CD4-positive, alpha-beta T cell treated with Interleukin-15 for 1 hour (primary cell): ENCODE results near the gene MTREX.
"Not testable (repeated sequence)": the region's sequence is repeated elsewhere in the genome, so short reads cannot be mapped to it uniquely, and the experiment has no call there.

Experiments
- DNase-seq: peaks from one replicate; pipeline ENCODE4 v3.0.0-alpha.2; 2020

The MTREX gene

DNA sequence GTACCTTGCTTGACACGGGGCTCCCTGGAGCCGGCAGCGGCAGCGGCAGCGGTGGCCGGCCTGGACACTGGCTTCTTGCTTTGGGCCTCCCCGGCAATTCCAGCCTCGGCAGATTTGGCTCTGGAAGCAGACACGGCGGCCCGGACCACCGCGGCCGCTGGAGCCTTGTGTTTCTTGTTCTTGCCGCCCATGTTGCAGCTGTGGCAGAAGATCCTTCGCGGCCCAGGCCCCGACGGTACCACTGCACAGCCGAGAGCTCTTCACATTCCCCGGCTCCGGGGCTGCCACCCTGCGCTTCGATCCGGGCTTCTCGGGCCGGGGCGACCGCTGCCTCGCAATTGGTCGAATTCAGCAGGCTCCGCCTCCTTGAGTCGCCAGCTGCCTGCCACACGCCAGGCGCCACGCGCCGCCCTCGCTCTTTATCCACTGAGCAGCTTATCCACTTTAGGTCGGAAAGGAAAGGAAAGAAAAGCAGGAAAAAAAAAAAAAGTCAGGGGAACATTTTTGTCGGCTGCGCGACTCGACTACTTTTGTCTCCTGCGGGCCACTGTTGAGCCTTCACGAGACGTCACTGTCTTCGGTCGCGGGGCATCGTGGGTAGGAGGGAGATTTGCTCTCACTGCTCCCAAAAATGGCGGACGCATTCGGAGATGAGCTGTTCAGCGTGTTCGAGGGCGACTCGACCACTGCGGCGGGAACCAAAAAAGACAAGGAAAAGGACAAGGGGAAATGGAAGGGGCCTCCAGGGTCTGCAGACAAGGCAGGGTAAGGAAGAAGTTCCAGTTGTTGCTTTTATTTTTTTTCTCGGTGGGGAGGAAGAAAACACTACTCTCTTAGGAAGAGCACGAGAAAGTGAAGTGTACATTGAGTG is at the start of gene MTREX, which contains the start of gene DHX29:
Gene MTREX, plus strand, starts transcription at position 607 of the 871 bp plus-strand sequence. Its CDS starts 25 bp downstream, at position 632.
Gene DHX29, minus strand, starts transcription at position 312 of the 871 bp plus-strand sequence. Its CDS starts 121 bp downstream, at position 191.
- DNase-seq = peak; percentile 87

DNA sequence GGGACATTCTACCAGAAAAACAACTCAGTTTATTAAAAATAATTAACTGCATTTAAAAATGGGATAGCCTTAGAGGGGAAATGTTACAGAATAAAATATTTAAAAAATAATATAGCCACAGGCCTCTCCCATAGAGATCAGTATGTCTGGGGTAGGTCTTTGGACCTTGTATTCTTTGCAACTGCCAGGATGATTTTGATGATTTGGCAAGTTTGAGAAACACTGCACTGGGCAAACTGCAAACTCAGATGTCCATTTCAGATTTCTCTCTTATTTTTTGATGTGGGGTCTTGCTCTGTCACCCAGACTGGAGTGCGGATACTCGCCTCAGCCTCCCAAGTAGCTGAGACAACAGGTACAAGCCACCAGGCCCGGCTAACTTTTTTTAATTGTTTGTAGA is 49.5 kb upstream of the MTREX start:
- no peak for DNase-seq

DNA sequence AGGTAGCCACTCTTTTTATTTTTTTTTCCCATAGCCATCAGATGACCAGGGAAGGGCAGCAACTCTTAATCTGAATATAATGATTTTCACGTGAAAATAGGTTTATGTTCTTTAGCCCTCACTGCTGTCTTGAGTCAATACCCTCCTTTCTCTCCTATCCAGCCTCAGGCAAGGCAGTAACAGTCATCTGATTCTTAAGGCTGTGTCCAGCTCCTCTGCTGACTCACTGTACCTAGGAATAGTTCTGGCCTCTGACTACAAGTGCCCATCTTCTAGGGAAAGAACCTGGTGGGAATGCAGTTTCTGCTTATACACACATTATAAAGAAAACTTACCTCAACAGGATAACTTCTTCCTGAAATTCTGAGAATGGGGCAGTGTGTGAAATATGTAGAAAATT is 31.0 kb upstream of the MTREX start:
- DNase-seq = no peak

DNA sequence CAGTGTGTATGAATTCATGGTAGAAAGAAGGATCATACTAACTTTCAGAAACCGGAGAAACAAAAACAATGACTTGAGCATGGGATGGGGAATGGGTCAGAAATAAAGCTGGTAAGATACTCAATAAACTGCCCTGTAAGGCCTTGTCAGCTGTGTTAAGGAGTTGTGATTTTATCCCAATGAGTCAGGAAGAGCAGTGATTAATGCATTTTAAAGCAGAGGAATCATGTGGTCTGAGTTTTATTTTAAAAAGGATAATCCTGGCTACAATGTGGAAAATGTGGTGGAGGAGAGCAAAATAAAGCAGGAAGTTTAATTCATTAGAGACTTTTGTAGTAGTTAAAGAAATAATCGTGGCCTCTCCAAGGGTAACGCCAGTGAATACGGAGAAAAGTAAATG is 29.0 kb upstream of the MTREX start:
- no peak for DNase-seq

DNA sequence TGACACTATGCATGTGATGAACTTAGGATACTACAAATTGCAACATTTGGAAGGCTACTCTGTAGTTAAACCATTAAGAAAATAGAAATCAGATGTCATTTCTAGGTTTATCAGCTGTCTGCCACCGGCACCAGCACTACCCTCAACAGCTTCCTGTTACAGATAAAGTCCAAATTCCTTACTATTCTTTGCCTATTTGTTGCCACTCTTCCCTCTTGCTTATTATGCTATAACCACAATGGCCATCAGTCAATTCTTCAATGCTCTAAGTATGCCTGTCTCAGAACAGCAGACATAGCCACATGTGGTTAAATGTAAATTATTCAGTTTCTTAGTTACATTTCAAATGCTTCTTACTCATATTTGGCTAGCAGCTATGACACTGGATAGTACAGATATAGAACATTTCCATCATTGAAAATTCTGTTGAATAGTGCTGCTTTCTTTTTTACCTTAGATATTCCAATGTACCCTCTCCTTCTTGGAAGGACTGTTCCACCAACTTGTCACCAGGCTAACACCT is 21.3 kb upstream of the MTREX start:
- no peak for DNase-seq

DNA sequence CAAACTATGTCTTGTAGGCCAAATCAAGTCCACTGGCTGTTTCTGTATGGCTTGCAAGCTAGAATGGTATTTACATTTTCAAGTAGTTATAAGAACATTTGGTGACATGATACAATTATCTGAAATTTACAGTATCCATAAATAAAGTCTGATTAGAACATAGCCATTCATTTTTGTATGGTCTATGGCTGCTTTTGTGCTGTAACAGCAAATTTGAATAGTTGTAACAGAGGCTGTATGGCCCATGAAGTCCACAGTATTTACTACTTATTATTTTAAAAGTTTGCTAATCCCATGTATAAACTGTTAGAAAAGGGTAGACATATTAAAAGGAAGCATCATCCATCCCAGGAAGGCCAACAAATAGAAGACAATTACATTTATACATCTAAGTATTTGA is 18.0 kb upstream of the MTREX start:
- no peak for DNase-seq

DNA sequence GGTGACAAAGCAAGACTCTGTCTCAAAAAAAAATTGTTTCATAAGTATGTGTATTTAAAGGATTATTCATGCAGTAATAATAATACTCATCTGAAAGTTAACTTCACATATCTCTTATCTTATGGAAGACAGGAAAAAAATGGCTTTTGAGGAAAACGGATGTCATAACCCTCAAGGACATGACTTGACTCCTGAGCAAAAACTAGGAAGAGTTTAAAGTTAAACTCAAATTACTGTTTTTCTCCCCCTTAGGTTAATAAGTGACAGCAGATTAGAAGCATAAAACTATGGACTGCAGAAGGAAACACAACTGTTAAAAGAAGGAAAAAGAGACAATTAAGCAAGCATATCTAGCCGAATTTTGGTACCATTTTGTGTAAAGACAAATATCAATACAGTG is 16.8 kb upstream of the MTREX start:
- no peak for DNase-seq

DNA sequence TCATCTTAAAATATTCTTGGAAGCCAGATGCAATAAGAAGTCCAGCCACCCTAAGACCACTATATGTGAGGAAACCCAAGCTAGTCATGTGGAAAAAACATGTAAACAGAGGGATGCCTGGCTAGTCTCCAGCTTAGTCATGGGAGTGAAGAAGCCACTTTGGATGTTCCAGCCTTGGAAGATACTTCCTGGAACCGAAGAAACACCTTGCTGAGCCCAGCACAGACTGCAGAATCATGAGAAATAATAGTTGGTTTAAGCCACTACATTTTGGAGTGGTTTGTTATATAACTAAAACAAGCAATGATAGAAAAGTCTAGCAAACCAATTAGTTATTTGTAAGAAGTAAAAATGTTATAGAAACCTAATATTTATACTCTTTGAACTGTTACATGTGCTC is 12.9 kb upstream of the MTREX start:
- no peak for DNase-seq

DNA sequence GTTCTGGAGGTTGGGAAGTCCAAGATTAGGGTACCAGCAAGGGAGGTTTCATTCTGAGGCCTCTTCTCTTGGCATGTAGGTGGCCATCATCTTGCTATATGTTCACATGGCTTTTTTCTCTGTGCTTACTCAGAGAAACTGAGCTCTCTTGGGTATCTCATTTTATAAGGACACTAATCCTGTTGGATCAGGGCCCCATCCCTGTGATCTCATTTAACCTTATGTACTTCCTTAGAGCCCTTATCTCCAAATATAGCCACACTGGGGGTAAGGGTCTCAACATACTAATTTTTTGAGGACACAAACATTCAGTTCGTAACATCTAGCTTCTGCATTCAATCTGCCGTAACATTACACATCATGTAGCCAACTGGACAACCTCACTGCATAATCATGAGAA is 6.9 kb upstream of the MTREX start:
- no peak for DNase-seq

DNA sequence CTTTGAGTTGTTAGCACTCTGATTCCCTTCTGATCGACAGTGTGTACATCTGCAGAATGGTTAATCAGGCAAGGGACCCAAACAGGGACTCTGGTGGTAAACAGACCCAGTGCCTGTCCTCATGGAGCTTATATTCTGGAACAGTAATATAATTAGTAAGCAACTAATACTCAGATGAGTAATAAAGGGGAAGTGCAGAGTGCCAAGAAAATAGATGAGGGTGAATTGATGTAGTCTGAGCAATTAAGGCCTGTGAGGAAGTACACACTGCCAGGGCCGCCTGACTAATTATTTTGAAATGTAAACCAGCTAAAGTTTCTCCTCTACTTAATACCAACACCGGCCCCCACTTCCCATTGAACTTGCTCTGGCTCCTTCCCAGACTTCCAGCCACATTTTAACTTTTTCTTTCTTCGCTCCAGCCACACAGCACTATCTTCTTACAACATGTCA is 4.5 kb upstream of the MTREX start:
- DNase-seq = peak; percentile 17

DNA sequence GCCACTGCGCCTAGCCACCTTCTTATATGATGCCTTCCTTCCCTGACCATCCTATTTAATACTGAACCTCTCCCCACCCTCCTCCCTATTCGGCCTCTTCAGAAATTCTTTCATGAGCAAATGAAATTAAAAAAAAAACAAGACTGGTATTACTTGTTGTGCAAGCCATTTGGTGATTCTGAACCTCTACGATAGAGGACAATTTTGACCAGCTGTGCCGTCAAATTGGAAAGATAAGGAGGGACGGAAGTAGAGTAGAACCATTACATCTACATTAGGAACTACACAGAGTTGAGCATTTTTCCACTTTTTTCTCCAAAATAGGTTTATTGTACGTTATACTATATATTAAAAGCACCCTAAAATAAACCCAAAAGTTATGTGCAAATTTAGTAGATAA is 3.2 kb upstream of the MTREX start:
- no peak for DNase-seq

DNA sequence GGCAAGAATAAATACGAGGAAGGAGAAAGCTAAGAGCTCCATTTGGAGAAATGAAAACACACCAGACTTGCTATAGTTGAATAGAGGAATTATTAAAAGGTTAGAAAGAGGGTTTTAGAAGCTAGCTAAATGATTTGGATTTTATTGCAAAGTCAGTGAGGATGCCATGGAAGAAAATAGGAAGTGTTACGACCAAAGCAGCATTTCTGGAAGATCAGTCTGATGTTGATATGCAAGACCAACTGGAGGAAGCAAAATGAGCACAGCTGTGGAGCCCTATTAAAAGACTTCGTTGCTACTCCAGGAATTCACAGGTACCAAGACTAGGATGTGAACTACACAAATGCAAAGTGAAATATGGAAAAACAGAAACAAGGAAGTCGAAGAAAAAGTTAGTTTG is 2.4 kb upstream of the MTREX start:
- DNase-seq = no peak

DNA sequence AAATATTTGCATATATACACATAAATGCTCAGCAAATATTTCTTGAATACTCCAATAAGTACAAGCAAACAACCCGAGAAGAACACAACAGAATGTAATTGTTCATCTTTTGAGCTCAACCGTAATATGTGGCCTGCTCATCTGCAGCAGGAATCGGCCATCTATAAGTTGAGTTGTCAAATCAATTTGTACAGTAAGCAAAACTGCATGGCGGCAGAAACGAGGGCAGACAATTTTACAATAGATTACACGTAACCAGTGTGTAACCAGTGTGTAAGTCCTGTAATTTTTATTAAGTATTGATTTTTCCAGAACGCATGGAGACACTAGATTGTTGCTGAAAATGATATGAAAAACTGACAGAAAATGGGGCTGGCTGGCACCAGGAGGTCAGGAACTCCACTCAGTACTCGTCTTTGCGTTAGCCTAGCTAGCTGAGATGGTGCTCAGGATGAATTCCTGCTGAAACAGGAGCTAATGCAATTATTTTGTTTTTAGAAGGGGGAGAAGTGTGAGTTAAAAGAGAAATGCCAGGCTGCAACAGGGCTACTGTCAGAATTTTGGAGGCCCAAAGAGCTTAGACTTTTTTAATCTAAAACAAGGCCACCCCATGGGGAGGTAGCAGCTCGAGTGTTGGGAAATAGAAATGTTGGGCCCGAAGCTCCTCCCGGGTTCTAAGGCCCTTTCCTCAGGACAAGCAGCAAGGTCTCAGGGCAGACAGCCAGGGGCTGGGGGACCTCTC is 977 bp upstream of the MTREX start:
- DNase-seq = no peak

DNA sequence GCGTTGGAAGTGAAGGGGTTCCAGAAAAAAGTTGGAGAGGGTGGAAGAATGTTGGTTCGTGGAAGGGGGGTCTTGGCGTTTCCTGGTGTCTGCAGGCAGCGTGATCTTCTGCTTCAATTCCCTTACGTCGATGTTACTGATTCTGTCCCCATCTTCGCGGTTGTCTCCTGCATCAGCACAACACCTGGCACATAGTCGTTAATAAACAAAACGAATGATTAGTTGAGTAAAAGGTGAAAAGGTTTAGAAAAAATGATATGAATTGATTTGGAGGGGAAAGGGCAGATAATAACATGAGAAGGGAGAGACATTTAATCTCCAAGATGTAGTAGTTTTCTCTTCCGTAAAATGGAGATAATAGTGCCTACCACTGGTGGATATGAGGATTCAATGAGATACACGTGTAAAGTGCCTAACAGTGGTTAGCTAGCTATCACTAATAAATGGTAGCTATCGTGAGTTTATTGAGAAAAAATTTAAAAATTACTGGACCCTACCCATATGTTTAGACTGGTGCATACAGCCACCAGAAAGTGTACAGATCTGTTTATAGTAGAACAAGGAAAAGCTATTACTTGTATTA is 556 bp downstream of the MTREX start:
- no peak for DNase-seq

DNA sequence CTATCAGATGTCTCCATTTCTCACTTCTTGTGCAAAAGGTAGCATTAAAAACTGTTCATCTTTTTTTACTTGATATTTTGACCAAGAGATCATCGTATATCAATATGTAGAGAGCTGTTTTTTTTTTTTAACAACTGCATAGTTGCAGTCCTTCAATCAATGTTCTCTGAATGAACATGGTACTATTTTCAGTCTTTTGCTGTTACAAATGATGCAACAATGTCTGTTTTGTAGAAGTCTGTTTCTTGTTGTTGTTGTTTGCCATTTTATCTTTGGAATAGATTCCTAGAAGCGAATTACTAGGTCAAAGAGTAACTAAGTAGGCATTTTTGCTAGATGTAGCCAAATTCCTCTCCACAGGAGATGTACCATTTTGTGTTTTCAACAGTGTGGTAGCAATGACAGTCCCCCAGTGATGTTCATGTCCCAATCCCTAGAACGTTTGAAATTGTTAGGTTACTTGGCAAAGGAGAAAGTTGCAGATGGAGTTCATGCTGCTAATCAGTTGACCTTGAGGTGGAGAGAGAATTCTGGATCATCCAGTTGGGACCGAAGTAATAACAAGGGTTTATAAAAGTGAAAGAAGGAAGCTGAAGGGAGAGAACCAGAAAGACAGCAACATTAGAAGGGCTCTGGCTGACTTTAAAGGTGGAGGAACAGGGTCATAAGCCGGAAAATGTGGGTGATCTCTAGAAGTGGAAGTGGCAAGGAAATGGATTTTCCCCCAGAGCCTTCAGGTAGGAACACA is 6.3 kb downstream of the MTREX start:
- DNase-seq = no peak

DNA sequence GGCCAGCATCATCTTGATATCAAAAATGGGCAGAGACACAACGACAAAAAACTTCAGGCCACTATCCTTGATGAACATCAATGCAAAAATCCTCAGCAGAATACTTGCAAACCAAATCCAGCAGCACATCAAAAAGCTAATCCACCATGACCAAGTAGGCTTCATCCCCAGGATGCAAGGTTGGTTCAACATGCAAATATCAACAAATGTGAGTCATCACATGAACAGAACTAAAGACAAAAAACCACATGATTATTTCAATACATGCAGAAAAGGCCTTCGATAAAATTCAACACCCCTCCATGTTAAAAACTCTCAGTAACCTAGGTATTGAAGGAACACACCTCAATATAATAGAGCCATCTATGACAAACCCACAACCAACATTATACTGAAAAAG is 8.5 kb downstream of the MTREX start:
- DNase-seq = no peak

DNA sequence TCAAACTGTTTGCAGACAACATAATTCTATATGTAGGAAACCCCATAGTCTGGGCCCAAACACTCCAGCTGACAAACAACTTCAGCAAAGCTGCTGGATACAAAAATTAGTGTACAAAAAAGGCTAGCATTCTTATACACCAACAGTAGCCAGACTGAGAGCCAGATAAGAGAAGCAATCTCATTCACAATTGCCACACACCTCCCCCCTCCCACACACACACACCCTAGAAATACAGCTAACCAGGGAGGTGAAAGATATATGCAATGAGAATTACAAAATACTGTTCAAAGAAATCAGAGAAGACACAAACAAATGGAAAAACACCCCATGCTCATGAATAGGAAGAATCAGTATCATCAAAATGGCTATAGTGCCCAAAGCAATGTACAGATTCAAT is 9.0 kb downstream of the MTREX start:
- no peak for DNase-seq

DNA sequence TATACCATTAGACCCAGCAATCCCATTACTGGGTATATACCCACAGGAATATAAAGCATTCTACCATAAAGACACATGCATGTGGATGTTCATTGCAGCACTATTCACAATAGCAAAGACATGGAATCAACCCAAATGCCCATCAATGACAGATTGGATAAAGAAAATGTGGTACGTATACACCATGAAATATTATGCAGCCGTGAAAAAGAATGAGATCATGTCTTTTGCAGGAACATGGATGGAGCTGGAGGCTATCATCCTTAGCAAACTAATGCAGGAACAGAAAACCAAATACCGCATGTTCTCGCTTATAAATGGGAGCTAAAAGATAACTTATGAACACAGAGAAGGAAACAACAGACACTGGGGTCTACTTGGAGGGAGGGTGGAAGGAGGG is 10.4 kb downstream of the MTREX start:
- not testable (repeated sequence) for DNase-seq

DNA sequence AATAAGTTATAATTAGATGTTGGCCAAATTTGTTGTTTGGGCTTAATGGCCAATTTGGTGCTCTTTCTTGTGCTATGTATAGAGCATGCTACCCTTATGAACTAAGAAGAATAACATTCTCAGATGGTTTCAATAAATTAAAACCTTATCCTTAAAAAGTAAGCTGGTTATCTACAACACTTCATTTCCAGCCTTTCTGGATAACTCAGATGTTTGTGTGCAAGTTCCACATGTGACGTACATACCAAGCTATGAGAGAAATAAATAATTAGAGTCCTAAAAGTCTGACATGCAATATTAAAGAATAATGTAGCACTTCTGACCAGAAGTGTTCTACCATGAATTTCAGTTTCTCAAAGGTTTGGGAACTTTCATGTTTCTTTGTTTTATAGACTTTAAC is 11.7 kb downstream of the MTREX start:
- no peak for DNase-seq

DNA sequence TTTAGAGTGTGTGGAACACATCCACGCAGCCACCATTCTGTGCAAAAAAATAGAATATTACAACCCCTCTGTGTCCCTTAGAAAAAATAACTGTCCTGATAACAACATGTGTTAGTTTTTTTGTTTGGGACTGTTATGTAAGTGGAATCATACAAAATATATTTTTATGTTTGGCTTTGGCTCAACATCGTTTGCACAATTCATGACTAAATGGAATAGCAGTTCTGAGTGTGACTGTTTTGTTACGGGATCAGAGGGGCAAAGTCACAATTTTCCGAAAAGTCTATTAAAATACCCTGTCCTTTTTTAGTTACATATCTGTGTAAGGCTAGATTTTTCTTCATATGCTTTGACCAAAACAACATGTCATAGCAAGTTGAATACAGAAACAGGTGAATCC is 12.8 kb downstream of the MTREX start:
- no peak for DNase-seq

DNA sequence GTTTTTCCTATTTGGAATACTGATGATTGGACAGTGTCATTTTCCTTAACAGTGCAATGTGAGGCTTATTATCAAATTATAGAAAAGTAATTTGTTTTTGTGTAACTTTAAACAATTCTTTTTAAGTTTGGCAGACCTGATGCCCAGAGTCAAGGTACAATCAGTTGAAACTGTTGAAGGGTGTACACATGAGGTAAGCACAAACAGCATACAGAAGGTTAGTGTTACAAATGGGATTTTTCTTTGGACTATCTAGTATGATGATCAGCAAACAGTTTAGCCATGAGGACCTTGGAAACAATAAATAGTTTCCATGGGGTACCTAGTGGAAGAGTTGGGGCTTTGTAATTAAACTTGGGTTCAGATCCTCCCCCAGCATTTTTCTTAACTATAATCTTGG is 16.2 kb downstream of the MTREX start:
- no peak for DNase-seq

DNA sequence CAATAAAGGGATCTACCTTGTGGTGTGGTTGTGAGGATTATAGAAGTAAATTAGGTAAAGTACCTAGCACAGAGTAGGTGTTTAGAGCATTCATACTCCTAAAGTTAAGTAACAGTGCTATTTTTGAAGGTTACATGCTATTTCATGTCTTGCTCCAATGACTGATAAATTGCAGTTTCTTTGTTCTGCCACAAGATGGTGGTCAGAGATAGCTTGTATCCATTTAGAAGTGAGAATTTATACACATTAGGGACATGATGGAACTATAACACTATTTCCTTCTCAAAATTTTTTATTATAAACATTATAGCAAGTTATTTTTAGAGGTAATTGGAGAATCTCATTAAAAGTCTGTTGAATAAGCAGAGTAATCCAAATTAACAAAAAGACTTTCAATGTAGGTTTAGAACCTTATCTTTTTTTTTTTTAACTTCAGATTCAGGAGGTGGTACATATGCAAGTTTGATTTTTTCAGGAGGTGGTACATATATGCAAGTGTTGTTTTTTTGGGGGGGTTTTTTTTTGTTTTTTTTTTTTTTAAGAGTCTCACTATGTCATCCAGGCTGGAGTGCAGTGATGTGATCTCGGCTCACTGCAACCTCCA is 17.1 kb downstream of the MTREX start:
- DNase-seq = no peak
